B cell (primary cell): ENCODE measurements around the gene RIN2. TPM values are rescaled to one million over a fixed set of nuclear protein-coding genes. Genes with fewer than 3 reads are reported as not detected.

Source experiments
- ATAC-seq: fragments of 200-7000 bp; cut with Tn5 transposase; one replicate; pipeline ENCODE4 v1.10.0; 2021; ENCODE audit warnings: low read depth, mild to moderate bottlenecking, moderate number of reproducible peaks, moderate library complexity
- CTCF ChIA-PET: fragments of 350-600 bp; sonication (Branson Sonifier 250); formaldehyde crosslinking; loops from one replicate; lab custom pipeline; 2021; ENCODE audit warnings: antibody characterized with exemption, inconsistent platforms; lab: Charles Lee
- POLR2A ChIA-PET: fragments of 350-600 bp; sonication (Branson Sonifier 250); formaldehyde crosslinking; loops from one replicate; lab custom pipeline; 2021; ENCODE audit warnings: antibody characterized with exemption; lab: Charles Lee
- DNase-seq: peaks from one replicate; pipeline ENCODE4 v3.0.0; 2013
- H2AFZ ChIP-seq: 2 replicates; pipeline ENCODE4 v1.6.1; 2012; ENCODE audit warnings: mild to moderate bottlenecking, low read depth, low read length; ENCODE audit not compliant: insufficient read depth, poor library complexity, severe bottlenecking
- H3K27ac ChIP-seq, 2 donors: 1 replicate in 1 of 2; 2 replicates in 1 of 2; pipeline ENCODE4 v1.5.1; 2012 to 2013; ENCODE audit warnings: low read length in 2 of 2, mild to moderate bottlenecking in 2 of 2, moderate library complexity in 1 of 2
- H3K27me3 ChIP-seq, 4 experiments: fragments of 200-600 bp in 1 of 4; sonication (generic) in 1 of 4; replicated peaks in 1 of 4; 1 replicate in 2 of 4; 2 replicates in 2 of 4; pipeline versions ENCODE4 v1.6.1 to v1.7.0; 2013 to 2016; ENCODE audit warnings: low read length in 3 of 4, mild to moderate bottlenecking in 2 of 4, mixed read lengths in 1 of 4, moderate library complexity in 1 of 4; ENCODE audit not compliant: insufficient read depth in 4 of 4, control insufficient read depth in 3 of 4; ENCODE audit errors: control extremely low read depth in 1 of 4
- H3K36me3 ChIP-seq, 2 experiments: replicated peaks in 1 of 2; 1 replicate in 1 of 2; 2 replicates in 1 of 2; pipeline versions ENCODE4 v1.6.1 to v1.7.1; 2013; ENCODE audit warnings: low read length in 1 of 2; ENCODE audit not compliant: insufficient read depth in 2 of 2, control insufficient read depth in 1 of 2; ENCODE audit errors: control extremely low read depth in 1 of 2, extremely low read depth in 1 of 2
- H3K4me1 ChIP-seq, 2 donors: fragments of 200-600 bp in 1 of 2; sonication (generic) in 1 of 2; 1 replicate in 1 of 2; 2 replicates in 1 of 2; pipeline versions ENCODE4 v1.5.1 to v1.6.1; 2013 to 2017; ENCODE audit warnings: low read length in 2 of 2; ENCODE audit not compliant: control insufficient read depth in 2 of 2, insufficient read depth in 2 of 2
- H3K4me2 ChIP-seq: replicated peaks from 2 replicates; pipeline ENCODE3; 2012; ENCODE audit warnings: mild to moderate bottlenecking, low read depth, low read length; ENCODE audit not compliant: poor library complexity, severe bottlenecking
- H3K4me3 ChIP-seq, 5 experiments: fragments of 200-600 bp in 1 of 5; sonication (generic) in 1 of 5; 1 replicate in 3 of 5; 2 replicates in 2 of 5; pipeline versions ENCODE4 v1.5.1 to v1.7.0; 2011 to 2016; ENCODE audit warnings: low read length in 4 of 5, mild to moderate bottlenecking in 4 of 5, low read depth in 2 of 5, control low read depth in 1 of 5, moderate library complexity in 1 of 5; ENCODE audit not compliant: insufficient read depth in 1 of 5; ENCODE audit errors: control extremely low read depth in 1 of 5, extremely low read depth in 1 of 5
- H3K79me2 ChIP-seq: fragments of 200-600 bp; sonication (generic); one replicate; pipeline ENCODE4 v1.6.0; 2016; ENCODE audit warnings: low read length; ENCODE audit not compliant: control insufficient read depth, insufficient read depth
- H3K9ac ChIP-seq: fragments of 200-600 bp; sonication (generic); 2 replicates; pipeline ENCODE4 v1.6.1; 2017; ENCODE audit warnings: mild to moderate bottlenecking, low read length, moderate library complexity
- H3K9me3 ChIP-seq, 3 donors: one replicate each; pipeline versions ENCODE4 v1.6.1 to v1.7.1; 2013; ENCODE audit warnings: low read length in 2 of 3; ENCODE audit not compliant: control insufficient read depth in 2 of 3, insufficient read depth in 1 of 3; ENCODE audit errors: control extremely low read depth in 1 of 3
- H4K20me1 ChIP-seq: 2 replicates; pipeline ENCODE4 v1.6.0; 2012; ENCODE audit warnings: mild to moderate bottlenecking, low read length; ENCODE audit not compliant: insufficient read depth, control insufficient read depth, poor library complexity, severe bottlenecking
- H3K27ac Mint-ChIP-seq: one replicate; pipeline ENCODE4 v1.8.0; 2021; ENCODE audit warnings: mixed read lengths
- H3K27me3 Mint-ChIP-seq: one replicate; pipeline ENCODE4 v1.8.0; 2021; ENCODE audit warnings: mixed read lengths
- H3K4me1 Mint-ChIP-seq: one replicate; pipeline ENCODE4 v1.8.0; 2021; ENCODE audit warnings: mixed read lengths
- H3K4me3 Mint-ChIP-seq: one replicate; pipeline ENCODE4 v1.8.0; 2021; ENCODE audit warnings: mixed read lengths
- H3K9me3 Mint-ChIP-seq: one replicate; pipeline ENCODE4 v1.8.0; 2022; ENCODE audit warnings: mixed read lengths; ENCODE audit not compliant: insufficient read depth
- CTCF ChIP-seq: fragments of 200-600 bp; IDR thresholded peaks from one replicate; pipeline ENCODE4 v1.8.0; 2022; ENCODE audit warnings: antibody characterized with exemption, mild to moderate bottlenecking
- EZH2 ChIP-seq: IDR thresholded peaks from 2 replicates; pipeline ENCODE4 v1.6.1; 2012; ENCODE audit warnings: borderline replicate concordance, low read depth, mild to moderate bottlenecking, moderate library complexity, low read length; ENCODE audit not compliant: insufficient read depth, poor library complexity, severe bottlenecking
- WGBS: methylation state at CpG from one replicate; pipeline ENCODE4 v1.1.5; 2013; ENCODE audit warnings: missing lambda C conversion rate; ENCODE audit not compliant: insufficient coverage; 5-methylcytosine and 5-hydroxymethylcytosine counted together
- intact Hi-C: fragments of 100-400 bp; cut with micrococcal nuclease; formaldehyde crosslinking; loops from one replicate; pipeline ENCODE4 v1.10.0; 2022
- polyA plus RNA-seq: library from polyadenylated mRNA; depleted of rRNA; stranded (reverse); fragments of >200 nt; gene quantifications from 2 replicates; pipeline ENCODE4 v1.2.3, GENCODE V29; 2012
- total RNA-seq, 2 donors: library from RNA; stranded (reverse); fragments of 120-200 nt in 1 of 2; gene quantifications; 1 replicate in 1 of 2; 2 replicates in 1 of 2; pipeline versions ENCODE4 v1.2.3 to v1.2.4, GENCODE V29; 2013 to 2022

RIN2 gene
- total and polyA plus RNA-seq, 2 donors (not counting 1 experiment from before 2014, with no cell fraction given) = 0.15 to 0.32 TPM

GRCh38 chr20:19750101-19750606 is 7.9 kb upstream of the RIN2 start:
- peaks cover 13% of the 10 kb centered on the region for H3K4me1 Mint-ChIP-seq

More at GRCh38 chr20:19750101-19750606, 7.9 kb upstream of the RIN2 start:
- H3K9me3 ChIP-seq = peaks cover 0 to 7% (median 0%) of the 10 kb centered on the region in 3 donors
- 89% methylated on average over 3 of the region's 4 CpGs for WGBS
- ATAC-seq = no peak
- no peak for DNase-seq
- CTCF ChIA-PET = interaction anchor here (1.2 kb wide), 1 partner anchor 89 kb away, joined by 4 read pairs; no protein-coding TSS in a partner anchor
- H3K9me3 Mint-ChIP-seq = peaks cover 2% of the 10 kb centered on the region
- TF ChIP-seq CTCF (no peak), EZH2 (no peak)
- no peak overlapping the region for H3K27ac Mint-ChIP-seq
- intact Hi-C loops = no loop called here
- H3K4me3 ChIP-seq = no peak overlapping the region
- no peak overlapping the region for H3K9ac ChIP-seq
- peak overlapping the region; percentile 81 for H2AFZ ChIP-seq
- POLR2A ChIA-PET = no interaction called here
- H3K27ac ChIP-seq = no peak overlapping the region
- no peak overlapping the region for H3K4me3 Mint-ChIP-seq
- H3K4me1 ChIP-seq = peaks cover 9 to 10% of the 10 kb centered on the region in 2 donors
- H3K4me2 ChIP-seq = no peak overlapping the region
- H3K36me3 ChIP-seq = no peaks in the 10 kb centered on the region
- H3K27me3 ChIP-seq = peaks cover 0 to 3% (median 2%) of the 10 kb centered on the region in 4 experiments
- no peaks in the 10 kb centered on the region for H4K20me1 ChIP-seq
- H3K79me2 ChIP-seq = no peaks in the 10 kb centered on the region
- peaks cover 16% of the 10 kb centered on the region for H3K27me3 Mint-ChIP-seq
